CD4-positive, alpha-beta T cell treated with Interleukin-17A for 1 hour (primary cell): ENCODE measurements around the gene CREG2.

Experiments used
- DNase-seq: peaks from one replicate; pipeline ENCODE4 v3.0.0-alpha.2; 2020

The CREG2 gene, protein sequence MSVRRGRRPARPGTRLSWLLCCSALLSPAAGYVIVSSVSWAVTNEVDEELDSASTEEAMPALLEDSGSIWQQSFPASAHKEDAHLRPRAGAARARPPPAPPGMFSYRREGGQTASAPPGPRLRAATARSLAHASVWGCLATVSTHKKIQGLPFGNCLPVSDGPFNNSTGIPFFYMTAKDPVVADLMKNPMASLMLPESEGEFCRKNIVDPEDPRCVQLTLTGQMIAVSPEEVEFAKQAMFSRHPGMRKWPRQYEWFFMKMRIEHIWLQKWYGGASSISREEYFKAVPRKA

DNA sequence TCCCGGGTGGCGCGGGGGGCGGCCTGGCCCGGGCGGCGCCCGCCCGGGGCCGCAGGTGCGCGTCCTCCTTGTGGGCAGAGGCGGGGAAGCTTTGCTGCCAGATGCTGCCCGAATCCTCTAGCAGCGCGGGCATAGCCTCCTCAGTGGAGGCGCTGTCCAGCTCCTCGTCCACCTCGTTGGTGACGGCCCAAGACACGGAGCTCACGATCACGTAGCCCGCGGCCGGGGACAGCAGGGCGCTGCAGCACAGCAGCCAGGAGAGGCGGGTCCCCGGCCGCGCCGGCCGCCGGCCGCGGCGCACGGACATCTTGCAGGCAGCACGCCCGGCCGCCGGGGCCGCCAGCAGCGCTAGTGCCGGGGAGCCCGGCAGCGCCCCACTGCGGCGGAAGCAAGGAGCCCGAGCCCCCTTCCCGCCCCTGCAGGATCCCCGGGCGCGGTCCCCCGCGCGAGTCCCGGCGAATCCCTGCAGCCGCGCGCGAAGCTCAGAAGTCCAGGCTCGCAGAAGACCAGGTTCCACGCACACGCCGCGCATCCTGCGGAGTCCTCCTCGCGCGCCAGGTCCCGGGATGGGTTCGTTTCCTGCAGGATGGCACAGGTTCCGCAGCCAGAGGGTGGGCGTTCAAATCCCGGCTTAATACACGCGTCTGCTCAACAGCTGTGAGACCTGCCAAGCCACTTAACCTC is at the start of gene CREG2:
CREG2 (minus strand) TSS at position 353 of the 684 bp plus-strand sequence; CDS start at position 307, 46 bp downstream.
- DNase-seq: peak; percentile 51

DNA sequence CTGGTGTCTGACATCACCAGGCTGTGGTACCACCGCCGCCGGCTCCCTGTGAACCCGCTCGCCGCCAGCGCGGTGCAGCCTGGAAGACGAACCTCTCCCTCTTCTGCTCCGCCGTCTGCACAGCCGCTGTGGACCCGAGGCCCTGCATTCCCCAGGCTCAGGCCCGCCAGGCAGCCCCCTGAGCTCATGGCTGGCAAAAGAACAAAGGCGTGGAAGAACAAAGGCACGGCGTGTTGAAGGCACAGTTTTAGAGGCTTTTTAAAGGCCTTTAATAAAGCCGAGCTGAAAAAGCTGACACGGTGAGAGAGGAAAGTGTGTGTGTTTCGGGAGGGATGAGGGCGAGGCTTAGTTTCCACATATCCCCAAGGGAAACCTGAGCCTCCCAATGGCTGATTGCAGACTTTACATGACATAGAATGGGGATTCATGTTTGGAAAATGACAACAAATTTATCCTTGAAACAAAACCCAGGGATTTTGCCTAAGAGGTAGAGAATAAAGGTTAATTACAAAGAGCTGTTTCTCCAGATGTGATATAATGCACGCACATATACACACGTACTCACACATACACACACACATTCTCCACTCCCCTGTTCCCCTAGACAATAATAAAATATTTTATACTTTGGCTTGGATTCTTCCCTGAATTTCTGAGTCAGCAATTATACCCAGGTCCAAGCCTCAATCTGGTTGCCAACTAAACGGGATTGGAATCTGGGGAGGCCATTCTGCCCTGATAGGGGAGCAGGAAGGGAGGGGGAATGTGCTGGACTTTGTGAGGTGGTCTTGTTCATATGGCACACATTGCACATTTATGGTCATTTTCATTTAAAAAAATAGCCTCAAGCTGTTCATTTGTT is 47.9 kb upstream of the CREG2 start:
- no peak for DNase-seq

- no peak for DNase-seq
Measured at GRCh38 chr2:101433465-101433864, 46.2 kb upstream of the CREG2 start.

GRCh38 chr2:101432411-101433181 is 45.3 kb upstream of the CREG2 start:
- DNase-seq: no peak

- no peak for DNase-seq
Measured at GRCh38 chr2:101431486-101431885, 44.2 kb upstream of the CREG2 start.

GRCh38 chr2:101430156-101430555 is 42.9 kb upstream of the CREG2 start:
- DNase-seq: no peak

DNA sequence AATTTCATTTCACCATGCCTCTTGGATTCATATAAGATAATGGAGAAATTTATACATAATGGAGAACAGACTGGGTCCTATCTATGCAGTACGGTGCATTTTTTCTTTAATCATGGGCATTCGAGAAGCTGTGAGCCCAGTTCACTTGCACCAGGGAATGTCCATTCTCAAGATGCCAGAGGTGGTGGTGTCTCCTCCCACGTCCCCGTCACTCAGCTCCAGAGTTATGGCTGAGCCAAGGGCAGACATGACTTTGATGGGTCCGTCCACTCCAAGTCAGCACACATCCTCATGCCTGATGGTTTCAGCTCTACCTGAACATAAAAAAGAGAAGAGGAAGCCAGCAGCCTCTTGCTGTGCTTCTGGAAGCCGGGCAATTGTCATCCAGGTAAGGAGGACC is 42.1 kb upstream of the CREG2 start:
- no peak for DNase-seq

DNA sequence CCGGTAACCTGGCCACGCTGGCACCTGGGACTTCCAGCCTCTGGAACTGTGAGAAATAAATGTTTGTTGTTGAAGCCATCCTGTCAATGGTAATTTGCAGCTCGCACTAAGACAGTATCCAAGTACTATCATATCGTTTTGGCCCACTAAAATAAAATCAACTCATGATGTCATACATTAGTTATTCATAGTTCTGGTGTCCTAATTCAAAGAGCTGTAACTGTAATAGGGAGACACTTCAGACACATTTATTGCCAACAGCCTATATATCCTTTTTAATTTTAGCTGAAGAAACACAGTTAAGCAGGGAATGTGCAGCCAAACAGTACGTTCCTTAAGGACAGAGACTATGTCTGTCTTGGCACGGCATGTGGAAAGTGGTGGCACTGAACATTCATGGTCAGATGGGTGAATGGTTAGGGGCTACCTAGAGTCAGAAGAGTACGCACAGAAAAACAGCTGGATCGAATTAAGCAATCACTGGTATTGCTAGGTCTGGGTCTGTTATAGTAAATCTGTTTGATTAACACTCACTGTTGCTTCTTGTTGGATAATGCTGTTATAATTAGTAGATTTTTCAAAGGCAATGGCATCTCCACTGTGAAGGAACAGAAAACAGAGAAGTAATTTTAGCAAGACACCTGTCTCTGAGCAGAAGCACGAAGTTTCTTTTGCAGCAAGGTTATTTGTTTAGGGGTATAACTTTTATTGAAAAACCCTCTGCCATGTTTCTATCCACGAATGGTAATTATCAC is 41.3 kb upstream of the CREG2 start:
- DNase-seq: no peak

GRCh38 chr2:101427743-101428142 is 40.4 kb upstream of the CREG2 start:
- DNase-seq: no peak

DNA sequence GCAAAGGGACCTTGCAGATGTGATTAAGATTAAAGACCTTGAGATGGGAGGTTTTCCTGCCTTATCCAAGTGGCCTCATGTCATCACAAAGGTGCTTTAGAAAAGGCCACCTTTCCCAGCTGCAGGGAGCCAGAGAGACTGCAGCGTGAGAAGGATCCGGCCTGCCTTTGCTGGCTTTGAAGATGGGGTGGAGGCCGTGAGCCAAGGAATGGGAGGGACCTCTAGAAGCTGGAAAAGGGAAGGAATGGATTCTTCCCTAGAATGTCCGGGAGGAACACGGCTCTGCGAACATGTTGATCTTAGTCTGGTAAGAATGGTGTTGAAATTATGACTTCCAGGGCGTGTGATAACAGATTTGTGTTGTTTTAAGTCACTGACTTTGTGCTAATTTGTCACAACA is 39.9 kb upstream of the CREG2 start:
- DNase-seq: no peak

GRCh38 chr2:101426822-101427221 is 39.5 kb upstream of the CREG2 start:
- DNase-seq: no peak

DNA sequence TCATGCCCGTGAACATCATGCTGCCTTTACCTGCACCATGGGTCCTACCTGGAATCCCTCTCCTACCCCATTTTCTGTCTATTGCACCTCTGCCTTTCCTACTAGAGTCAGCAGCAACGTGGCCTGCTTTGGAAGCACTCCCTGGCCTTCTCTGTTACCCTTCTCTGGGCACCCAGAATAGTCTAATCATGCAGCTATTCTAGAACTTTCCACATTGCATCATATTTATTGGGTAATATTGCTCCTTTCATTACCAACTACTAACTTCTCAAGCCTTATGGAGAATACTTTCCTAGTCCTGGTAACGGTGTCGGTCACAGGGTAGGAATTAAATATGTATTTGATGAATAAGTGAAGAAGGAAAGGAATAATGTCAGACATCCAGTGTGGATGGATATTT is 33.3 kb upstream of the CREG2 start:
- DNase-seq: no peak

DNA sequence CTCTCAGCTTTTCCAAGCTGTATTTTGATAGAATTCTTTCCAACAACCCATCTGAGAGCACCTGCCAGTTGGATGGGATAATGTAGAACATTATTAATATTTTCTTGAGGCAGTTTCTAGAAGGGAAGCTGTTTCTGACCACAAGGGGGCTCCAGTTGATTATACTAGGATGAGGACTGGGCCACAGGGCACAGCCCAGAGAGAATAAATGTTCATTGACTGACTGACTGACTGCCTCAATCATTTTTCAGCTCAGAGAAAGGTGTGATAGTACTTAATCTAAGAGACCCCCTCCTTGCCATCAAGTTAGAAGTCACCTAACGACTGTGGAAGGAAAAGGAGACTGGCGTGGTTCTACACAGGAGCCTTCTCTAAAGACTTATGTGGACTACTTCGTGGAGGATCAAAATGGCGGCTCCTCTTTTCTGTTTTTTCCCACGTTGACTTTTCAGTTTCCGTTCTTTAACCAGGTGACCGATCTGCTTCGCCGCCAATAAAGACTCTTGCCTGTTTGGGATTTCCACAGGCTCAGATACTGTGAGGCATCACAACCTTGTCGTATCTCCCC is 31.9 kb upstream of the CREG2 start:
- peak; percentile 75 for DNase-seq

DNA sequence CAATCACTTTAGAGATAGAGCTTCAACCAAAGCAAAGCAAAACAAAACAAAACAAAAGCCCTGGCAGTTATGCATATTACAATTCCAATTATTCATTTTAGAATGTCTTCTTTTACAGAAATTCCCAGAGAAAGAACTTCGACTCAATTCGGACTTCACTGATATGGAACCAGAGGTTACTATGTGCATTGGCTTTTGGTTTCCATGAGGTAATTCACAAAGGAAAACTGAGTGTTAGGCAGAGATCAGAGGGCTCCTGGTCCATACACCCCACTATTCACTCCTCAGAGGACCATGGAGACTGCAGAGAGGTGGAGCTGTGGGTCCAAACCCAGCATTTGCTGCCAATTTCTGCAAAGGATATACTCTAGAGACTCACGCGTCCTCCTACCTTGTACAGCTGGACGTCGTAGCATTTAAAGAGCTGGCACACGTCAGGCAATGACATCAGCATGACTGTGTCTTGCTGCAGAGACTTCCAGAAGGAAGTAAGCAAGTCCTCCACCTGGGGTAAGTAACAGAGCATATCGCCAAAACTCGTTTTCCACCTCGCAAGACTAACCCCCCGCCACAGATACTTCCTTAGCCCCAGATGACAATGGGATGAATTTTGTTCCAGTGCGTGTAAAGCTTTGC is 31.3 kb upstream of the CREG2 start:
- DNase-seq: no peak

DNA sequence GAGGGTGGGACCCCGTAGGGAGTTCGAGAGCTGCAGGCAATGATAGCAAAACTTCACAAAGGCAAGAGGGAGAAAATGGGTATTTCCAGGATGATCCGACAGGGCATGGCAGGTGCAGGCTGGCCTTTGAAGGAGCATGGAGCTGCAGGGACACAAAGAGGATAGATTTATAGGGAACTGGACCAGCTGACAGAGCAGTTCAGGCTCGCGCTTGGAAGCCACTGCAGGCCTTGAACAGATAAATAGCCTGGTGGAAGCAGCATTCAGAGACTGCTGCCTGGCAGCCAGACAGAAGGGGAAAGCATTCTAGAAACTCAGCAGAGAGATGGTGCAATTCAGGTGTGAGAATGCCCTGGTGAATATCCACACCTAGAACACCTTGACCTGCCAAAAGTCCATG is 29.3 kb upstream of the CREG2 start:
- DNase-seq: no peak

DNA sequence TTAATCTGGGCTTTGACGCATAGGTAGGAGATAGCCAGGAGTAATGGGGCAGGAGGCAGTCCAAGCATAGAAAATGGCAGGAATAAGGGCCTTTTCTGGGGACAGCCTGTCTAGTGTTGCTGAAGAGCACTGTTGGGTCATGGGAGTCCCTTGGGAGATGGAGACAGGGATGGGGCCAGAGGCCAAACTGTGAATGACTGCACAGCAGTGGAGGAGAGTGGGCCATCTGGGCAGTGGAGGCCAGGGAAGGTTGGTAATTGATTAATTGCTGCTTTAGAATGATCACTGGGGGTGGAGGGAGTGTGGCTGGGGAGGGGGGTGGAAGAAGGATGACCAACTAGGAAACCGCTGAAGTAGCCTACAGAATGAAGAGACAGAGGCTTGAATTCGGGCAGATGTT is 28.6 kb upstream of the CREG2 start:
- DNase-seq: no peak

- no peak for DNase-seq
Measured at GRCh38 chr2:101415220-101415619, 27.9 kb upstream of the CREG2 start.

- no peak for DNase-seq
Measured at GRCh38 chr2:101412092-101412694, 24.9 kb upstream of the CREG2 start.

- DNase-seq: no peak
Measured at GRCh38 chr2:101410746-101411145, 23.4 kb upstream of the CREG2 start.

DNA sequence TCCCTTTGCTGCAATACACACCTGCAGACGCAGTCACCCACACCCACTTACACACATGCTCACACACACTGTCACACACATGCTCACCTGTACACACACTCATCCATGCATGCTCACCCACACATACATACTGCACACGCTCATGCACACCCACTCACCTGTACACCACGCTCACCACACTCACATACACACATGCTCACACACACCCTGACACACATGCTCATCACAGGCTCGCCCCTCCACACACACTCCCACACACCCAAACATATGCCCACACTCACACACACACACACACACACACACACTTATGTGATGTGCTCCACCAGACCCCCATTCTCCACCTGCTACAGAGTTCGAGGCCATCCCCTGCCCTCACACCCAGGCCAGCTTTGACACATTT is 22.8 kb upstream of the CREG2 start:
- no peak for DNase-seq

DNA sequence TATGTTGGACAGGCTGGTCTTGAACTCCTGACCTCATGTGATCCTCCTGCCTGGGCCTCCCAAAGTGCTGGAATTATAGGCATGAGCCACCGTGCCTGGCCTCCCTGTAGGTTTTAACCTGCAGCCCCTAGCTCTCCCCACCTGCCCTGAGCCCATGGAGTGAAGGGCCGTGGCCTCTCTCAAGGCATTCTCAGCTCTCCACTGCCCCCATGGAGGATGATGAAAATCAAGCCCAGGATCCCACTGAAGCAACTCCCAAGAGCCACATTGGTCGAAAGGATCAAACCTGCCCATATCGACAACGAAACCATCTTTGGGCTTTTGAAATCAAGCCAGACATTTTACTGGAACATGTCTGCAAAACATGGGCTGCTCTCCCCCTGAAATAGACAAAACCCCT is 22.4 kb upstream of the CREG2 start:
- no peak for DNase-seq
